ENCODE measurements around the gene BRF1. TPM values are rescaled to one million over a fixed set of nuclear protein-coding genes. Genes with fewer than 3 reads are reported as not detected.

The BRF1 gene
- total and polyA plus RNA-seq, 2 of the 13 experiments (the other 11 are each of a cell fraction or from before 2014, with no cell fraction given) = 5.1 to 11.0 TPM

DNA sequence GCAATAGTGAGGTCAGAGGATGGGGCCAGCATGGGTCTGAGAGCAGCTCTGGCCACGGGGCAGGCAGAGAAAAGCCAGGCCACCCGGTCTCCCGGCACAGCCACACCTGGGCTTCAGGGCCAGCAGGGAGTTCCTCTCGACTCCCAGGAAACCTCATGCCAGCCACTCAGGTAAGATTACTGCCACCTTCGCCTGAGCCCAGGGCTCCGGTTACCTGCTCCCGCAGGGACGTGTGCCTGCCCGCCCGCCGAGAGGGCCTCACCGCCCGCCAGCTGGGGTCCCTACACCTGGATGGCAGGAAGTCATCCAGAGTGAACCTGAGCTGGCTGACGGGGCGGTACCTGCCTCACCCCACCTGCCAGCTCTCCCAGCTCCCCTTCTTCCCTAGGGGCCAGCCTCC, 139.5 kb downstream of the BRF1 start:
- Histone ChIP-seq H3K27me3 (ENCODE audit: control insufficient read depth in 1 of 2, insufficient read depth in 2 of 2, low read length in 2 of 2) (peaks cover 22 to 66% of the 10 kb centered on the region in 2 experiments), H3K4me3 (replicated peaks in 1 of 3; ENCODE audit: insufficient read depth in 1 of 3, low read depth in 2 of 3, low read length in 3 of 3) (no peak overlapping the region), H3K9me3 (ENCODE audit: low read length) (no peaks in the 10 kb centered on the region), H3K27ac (ENCODE audit: extremely low read length, insufficient read depth, low read length) (no peak overlapping the region), H3K4me2 (ENCODE audit: low read depth, low read length) (no peak overlapping the region), H3K4me1 (ENCODE audit: insufficient read depth, low read length) (no peaks in the 10 kb centered on the region), H3K36me3 (replicated peaks in 1 of 2; ENCODE audit: control insufficient read depth in 1 of 2, insufficient read depth in 2 of 2, low read length in 2 of 2) (no peaks in the 10 kb centered on the region), H3K9ac (ENCODE audit: insufficient read depth, low read depth, low read length) (no peak overlapping the region), H2AFZ (ENCODE audit: low read length) (no peak overlapping the region), H3K79me2 (ENCODE audit: insufficient read depth, low read length) (no peaks in the 10 kb centered on the region), H4K20me1 (ENCODE audit: insufficient read depth, low read length) (no peaks in the 10 kb centered on the region)
- in situ Hi-C loops (cut with HindIII; ENCODE audit: extremely low pct_ligation_motif_present, low pct_unique_long_range_greater_than_20kb) (no loop called here), intact Hi-C loops (cut with micrococcal nuclease; ENCODE audit: unreplicated experiment) (no loop called here)
- ChIA-PET POLR2A (no interaction called here), CTCF (ENCODE audit: low intra/inter-chr PET ratio, low total read pairs) (no interaction called here)
- ATAC-seq = no peak
- whole genome bisulfite sequencing (ENCODE audit: low lambda C conversion rate) = 0% methylated on average over 6 of the region's 15 CpGs
- no peak for DNase-seq (ENCODE audit: low spot score)
- TF ChIP-seq NR2F1 (CRISPR knock-in tag; IDR thresholded peaks at IDR 0.05) (no peak), ATM (IDR thresholded peaks at IDR 0.05; ENCODE audit: borderline replicate concordance) (no peak), ZBTB21 (CRISPR knock-in tag; IDR thresholded peaks at IDR 0.05) (no peak), ZNF44 (CRISPR knock-in tag; IDR thresholded peaks at IDR 0.05) (no peak), SMYD3 (CRISPR knock-in tag; IDR thresholded peaks at IDR 0.05) (no peak), KLF9 (CRISPR knock-in tag; IDR thresholded peaks at IDR 0.05; ENCODE audit: low read depth) (no peak), ZKSCAN8 (CRISPR knock-in tag; IDR thresholded peaks at IDR 0.05; ENCODE audit: borderline replicate concordance) (no peak)
- TF ChIP-seq, protein P1, sequence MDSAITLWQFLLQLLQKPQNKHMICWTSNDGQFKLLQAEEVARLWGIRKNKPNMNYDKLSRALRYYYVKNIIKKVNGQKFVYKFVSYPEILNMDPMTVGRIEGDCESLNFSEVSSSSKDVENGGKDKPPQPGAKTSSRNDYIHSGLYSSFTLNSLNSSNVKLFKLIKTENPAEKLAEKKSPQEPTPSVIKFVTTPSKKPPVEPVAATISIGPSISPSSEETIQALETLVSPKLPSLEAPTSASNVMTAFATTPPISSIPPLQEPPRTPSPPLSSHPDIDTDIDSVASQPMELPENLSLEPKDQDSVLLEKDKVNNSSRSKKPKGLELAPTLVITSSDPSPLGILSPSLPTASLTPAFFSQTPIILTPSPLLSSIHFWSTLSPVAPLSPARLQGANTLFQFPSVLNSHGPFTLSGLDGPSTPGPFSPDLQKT (CRISPR knock-in tag; IDR thresholded peaks at IDR 0.05; ENCODE audit: borderline replicate concordance) = no peak
- TF ChIP-seq, protein P2, sequence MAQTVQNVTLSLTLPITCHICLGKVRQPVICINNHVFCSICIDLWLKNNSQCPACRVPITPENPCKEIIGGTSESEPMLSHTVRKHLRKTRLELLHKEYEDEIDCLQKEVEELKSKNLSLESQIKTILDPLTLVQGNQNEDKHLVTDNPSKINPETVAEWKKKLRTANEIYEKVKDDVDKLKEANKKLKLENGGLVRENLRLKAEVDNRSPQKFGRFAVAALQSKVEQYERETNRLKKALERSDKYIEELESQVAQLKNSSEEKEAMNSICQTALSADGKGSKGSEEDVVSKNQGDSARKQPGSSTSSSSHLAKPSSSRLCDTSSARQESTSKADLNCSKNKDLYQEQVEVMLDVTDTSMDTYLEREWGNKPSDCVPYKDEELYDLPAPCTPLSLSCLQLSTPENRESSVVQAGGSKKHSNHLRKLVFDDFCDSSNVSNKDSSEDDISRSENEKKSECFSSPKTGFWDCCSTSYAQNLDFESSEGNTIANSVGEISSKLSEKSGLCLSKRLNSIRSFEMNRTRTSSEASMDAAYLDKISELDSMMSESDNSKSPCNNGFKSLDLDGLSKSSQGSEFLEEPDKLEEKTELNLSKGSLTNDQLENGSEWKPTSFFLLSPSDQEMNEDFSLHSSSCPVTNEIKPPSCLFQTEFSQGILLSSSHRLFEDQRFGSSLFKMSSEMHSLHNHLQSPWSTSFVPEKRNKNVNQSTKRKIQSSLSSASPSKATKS (CRISPR knock-in tag; IDR thresholded peaks at IDR 0.05) = no peak
- TF ChIP-seq, protein P3, sequence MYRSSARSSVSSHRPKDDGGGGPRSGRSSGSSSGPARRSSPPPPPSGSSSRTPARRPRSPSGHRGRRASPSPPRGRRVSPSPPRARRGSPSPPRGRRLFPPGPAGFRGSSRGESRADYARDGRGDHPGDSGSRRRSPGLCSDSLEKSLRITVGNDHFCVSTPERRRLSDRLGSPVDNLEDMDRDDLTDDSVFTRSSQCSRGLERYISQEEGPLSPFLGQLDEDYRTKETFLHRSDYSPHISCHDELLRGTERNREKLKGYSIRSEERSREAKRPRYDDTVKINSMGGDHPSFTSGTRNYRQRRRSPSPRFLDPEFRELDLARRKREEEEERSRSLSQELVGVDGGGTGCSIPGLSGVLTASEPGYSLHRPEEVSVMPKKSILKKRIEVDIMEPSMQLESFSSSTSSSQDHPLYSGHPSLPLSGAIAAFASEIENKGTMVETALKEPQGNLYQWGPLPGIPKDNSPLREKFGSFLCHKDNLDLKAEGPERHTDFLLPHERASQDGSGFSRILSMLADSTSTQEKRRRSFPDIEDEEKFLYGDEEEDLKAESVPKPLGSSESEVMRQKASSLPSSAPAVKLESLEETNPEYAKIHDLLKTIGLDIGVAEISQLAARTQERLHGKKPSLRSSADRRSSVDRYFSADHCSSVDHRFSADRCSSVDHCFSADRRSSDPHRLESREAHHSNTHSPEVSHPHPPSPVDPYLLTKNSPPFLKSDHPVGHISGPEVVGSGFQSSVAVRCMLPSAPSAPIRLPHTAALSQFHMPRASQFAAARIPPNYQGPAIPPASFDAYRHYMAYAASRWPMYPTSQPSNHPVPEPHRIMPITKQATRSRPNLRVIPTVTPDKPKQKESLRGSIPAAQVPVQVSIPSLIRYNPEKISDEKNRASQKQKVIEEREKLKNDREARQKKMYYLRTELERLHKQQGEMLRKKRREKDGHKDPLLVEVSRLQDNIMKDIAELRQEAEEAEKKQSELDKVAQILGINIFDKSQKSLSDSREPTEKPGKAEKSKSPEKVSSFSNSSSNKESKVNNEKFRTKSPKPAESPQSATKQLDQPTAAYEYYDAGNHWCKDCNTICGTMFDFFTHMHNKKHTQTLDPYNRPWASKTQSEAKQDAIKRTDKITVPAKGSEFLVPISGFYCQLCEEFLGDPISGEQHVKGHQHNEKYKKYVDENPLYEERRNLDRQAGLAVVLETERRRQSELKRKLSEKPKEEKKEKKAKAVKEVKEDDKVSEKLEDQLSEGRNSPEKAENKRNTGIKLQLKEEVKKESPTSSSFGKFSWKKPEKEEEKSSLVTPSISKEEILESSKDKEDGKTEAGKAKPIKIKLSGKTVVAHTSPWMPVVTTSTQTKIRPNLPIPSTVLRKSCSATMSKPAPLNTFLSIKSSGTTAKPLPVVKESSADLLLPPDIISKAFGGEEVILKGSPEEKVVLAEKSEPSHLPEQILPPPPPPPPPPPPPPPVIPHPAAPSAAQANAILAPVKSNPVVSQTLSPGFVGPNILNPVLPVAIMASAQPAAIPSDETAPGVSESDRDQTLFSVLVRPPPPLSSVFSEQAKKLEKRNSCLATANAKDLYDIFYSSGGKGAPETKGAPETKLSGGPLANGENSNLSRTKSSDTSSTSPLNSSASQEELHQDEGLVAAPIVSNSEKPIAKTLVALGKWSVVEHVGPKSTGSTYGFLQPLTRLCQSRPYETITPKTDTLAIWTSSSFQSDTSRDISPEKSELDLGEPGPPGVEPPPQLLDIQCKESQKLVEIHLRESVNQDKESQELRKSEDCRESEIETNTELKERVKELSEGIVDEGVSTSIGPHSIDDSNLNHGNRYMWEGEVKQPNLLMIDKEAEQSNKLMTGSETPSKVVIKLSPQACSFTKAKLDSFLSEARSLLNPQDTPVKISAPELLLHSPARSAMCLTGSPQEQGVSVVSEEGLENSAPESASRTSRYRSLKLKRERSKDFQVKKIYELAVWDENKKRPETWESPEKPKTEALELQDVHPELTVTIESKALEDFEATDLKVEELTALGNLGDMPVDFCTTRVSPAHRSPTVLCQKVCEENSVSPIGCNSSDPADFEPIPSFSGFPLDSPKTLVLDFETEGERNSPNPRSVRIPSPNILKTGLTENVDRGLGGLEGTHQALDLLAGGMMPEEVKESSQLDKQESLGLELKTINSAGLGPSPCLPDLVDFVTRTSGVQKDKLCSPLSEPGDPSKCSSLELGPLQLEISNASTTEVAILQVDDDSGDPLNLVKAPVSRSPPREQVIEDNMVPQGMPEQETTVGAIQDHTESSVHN (CRISPR knock-in tag; IDR thresholded peaks at IDR 0.05) = no peak
- no TSS peak for BruUV-seq (replicated peaks)
- FAIRE-seq = no peak

Data from HepG2 (cell line).